HFF-Myc (cell line): ENCODE data around the gene EXOC3L4.

Source experiments
- DNase-seq: peaks from one replicate; pipeline ENCODE4 v3.0.0-alpha.2; 2011; ENCODE audit warnings: low read depth; ENCODE audit errors: extremely low read depth
- H3K4me3 ChIP-seq: replicated peaks from 2 replicates; pipeline ENCODE4 v1.5.1; 2011; ENCODE audit warnings: low read depth, mild to moderate bottlenecking, control low read depth, low read length
- TF ChIP-seq, protein P1 (sequence below): IDR thresholded peaks from 2 replicates; pipeline ENCODE4 v1.5.1; 2012; ENCODE audit warnings: mild to moderate bottlenecking, low read depth, low read length, control low read depth; ENCODE audit errors: missing control alignments

Gene EXOC3L4

DNA sequence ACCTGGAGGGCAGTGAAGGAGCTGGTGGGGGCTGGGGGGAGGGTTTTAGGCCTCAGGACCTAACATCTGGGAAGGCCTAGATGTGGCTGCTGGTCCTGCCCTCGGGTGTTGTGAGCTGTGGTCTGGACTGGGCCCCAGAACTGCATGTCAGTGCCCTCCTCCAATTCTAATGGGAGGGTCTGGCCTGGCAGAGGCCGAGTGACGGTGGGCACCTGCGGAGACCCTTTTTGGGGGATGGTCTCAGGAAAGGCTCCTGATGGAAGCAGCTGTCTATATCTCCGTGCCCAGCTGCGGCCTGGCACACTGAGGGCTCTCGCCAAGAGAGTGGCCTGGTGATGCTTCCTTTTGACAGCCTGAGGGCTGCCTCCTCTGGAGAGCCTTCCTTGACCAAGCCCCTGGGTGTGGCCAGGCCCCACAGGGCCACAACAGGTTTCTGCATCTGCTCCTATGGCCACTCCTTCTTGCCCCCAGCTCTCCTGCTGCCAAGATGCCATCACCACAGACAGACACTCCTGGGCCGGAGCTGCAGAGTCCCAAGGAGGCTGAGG lies 5.3 kb downstream of the EXOC3L4 start:
- TF ChIP-seq, protein P1, sequence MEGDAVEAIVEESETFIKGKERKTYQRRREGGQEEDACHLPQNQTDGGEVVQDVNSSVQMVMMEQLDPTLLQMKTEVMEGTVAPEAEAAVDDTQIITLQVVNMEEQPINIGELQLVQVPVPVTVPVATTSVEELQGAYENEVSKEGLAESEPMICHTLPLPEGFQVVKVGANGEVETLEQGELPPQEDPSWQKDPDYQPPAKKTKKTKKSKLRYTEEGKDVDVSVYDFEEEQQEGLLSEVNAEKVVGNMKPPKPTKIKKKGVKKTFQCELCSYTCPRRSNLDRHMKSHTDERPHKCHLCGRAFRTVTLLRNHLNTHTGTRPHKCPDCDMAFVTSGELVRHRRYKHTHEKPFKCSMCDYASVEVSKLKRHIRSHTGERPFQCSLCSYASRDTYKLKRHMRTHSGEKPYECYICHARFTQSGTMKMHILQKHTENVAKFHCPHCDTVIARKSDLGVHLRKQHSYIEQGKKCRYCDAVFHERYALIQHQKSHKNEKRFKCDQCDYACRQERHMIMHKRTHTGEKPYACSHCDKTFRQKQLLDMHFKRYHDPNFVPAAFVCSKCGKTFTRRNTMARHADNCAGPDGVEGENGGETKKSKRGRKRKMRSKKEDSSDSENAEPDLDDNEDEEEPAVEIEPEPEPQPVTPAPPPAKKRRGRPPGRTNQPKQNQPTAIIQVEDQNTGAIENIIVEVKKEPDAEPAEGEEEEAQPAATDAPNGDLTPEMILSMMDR: no peak
- DNase-seq: no peak
- no peak overlapping the region for H3K4me3 ChIP-seq

DNA sequence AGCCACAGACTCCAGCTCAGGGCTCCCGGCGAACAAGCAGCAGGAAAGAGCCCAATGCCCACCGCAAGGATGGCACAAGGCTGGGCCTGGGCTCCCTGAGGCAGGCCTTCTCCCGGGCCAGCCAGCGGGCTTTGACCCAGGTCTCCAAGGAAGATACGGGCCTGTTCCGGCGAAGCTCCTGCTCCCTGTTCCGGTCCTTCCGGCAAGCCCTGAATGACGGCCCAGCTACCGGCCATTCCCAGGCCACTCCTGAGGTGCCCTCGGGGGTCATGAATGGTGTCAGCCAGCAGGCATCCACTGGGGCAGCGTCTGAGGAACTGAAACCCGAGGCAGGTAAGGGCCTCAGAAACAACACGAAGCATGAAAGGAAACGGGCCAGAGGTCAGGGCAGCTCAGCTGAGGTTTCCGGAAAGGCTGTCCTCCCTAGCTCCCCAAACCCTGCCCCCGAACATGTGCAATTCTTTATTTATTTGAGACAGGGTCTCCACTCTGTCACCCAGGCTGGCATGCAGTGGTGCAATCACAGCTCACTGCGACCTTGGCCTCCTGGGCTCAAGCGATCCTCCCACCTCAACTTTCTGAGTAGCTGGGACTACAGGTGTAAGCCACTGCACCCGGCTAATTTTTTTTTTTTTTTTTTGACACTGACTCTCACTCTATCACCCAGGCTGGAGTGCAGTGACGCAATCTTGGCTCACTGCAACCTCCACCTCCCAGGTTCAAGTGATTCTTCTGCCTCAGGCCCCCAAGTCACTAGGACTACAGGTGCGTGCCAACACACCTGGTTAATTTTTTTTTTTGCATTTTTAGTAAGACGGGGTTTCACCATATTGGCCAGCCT lies 6.0 kb downstream of the EXOC3L4 start:
- TF ChIP-seq, protein P1: no peak
- no peak overlapping the region for H3K4me3 ChIP-seq
- DNase-seq: no peak

DNA sequence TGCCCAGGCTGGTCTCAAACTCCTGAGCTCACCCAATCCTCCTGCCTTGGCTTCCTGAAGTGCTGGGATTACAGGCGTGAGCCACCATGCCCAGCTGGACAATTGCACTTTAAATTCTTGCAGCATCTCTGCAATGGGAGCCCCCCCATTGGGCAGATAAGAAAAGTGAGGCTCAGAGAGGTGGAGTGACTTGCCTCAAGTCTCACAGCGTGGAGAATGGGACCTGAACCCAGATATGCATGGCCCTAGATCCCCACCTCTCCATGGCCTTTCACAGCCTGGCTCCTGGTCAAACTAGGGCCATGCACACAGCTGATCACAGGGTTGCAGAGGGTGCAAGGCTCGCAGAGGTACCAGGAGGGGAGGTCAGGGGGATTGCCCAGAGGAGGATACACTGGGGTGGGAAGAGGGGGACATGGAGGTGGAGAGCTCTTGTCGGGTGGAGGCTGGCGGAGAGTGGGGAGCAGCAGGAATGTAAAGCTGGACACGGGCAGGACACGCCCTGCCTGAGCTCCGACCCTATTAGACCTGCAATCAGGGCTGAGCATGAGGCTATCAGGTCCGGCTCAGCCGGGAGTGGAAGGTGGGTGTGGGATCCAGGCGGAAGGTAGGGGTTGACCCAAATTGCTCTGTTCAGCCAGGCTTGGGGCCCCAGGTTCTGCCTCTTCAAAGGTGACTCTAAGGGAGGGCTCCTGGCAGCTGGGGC lies 6.9 kb downstream of the EXOC3L4 start:
- TF ChIP-seq, protein P1: no peak
- DNase-seq: no peak
- no peak overlapping the region for H3K4me3 ChIP-seq

DNA sequence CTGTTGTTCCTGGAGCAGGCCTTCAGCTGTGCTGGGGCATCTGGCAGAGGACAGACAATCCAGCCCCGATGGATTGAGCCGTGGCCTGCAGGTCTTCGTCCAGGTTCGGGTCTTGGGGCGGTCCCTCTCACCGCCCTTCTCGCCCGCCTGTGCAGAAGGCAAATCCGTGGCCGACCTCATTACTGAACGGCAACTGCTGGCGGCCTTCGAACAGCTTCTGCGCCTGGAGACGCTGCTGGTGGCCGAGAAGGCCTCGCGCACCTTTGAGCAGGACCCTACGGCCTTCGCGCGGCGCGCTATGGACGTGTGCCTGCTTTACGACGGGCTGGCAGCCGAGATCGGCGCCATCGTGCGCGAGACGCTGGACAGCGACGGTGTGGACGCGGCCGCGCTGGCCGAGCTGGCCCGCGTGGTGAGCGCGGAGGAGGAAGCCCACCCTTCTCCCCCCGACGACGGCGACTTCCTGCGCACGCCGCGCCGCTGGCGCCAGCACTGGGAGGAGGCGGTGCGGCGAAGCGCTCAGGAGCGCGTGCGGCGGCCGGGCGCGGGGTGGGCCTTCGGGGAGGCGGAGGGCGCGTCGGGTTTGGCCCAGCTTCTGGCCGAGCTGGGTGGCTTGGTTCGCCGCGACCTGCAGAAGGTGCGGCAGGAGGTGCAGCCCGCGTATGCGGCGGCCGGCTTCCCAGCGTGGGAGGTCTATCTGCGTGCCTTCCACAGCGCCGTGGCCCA lies 7.6 kb downstream of the EXOC3L4 start:
- no peak for DNase-seq
- H3K4me3 ChIP-seq: no peak overlapping the region
- TF ChIP-seq, protein P1: no peak

DNA sequence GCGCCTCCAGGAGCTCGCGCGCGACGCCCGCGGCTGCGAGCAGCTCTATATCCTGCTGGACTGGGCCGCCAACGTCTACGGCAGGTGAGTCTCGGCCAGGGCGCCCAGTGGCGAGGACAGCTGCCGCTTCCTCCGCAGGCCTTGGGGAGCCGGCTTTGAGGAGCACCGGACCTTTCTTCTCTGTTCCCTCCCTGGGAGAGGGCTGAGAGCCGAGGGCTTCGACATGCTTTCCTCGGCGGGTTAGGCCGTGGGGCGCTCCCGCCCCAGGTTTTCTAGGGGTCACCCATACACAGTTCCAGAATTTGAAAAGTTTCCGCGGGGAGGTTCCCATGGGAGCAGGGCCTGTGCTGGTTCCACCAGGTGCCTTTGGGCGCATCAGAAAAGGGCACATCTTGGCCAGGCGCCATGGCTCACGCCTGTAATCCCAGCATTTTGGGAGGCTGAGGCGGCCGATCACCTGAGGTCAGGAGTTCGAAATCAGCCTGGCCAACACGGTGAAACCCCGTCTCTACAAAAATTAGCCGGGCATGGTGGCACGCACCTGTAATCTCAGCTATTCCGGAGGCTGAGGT lies 8.2 kb downstream of the EXOC3L4 start:
- DNase-seq: no peak
- TF ChIP-seq, protein P1: no peak
- H3K4me3 ChIP-seq: no peak overlapping the region

DNA sequence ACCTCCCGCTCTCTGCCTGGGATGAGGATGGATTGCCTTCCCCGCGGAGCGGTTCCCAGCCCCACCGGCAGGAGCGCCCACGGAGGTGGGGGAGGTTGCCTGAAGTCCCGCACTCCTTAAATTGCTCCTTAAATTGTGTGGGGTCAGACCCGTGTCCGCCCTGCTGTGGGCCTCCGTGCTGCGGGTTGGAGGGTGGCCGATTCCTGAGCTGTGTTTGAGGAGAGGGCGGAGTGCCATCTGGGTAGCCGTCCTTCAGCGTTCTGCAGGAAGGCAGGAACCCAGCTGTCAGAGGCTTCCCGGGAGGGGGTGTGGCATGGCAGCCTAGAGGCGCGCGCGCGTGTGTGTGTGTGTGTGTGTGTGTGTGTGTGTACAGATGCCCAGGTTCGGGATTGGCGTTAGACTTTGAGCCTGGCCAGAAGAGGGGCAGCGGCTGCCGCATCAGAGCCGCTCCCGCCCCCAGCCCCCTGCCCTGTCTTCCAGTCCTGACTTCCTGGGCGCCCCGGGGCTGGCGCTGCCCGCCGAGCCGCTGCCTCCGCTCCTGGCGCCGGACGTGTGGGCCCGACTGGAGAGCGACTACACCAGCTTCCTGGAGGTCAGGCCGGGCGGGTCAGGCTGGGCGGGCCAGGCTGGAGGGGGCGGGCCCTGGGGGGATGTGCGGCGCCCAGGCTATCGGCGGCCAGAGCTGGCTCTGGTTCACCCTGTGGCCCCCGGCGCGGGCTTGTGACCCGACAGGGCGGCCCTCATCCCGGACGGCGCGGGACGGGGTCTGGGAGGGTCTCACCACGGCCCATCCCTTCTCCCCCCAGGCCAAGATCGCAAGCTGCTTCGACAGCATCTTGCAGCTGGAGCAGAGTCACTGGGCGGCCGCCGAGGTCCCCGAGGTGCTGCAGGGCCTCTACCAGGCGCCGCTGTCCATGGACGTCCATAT lies 9.2 kb downstream of the EXOC3L4 start:
- DNase-seq: no peak
- H3K4me3 ChIP-seq: no peak overlapping the region
- TF ChIP-seq, protein P1: peak; percentile 9
